Measurements from ENCODE around the gene CHST10.

The CHST10 gene

DNA sequence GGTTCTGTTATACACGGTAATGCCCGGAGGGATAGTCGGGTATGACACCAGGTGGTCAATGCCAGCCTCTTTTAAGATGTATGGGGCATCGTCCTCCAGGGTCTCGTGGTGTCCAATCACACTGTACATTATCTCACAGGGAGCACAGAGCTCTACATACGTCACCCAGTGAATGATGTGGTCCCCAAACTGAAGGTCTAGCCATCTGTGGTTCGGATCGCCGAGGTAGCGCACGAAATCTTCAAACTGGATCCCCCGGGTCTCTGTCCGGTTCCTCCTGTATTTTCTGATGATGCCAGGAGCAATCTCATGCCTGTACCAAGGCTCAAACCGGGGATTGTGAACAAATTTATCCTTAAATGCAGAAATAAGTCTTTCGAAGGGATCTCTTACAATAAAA, 24.1 kb downstream of the CHST10 start:
- Histone ChIP-seq H3K79me2 (ENCODE audit: control insufficient read depth, insufficient read depth, low read length, unreplicated experiment) (no peaks in the 10 kb centered on the region), H3K4me1 (ENCODE audit: control insufficient read depth, insufficient read depth, low read length, unreplicated experiment) (no peaks in the 10 kb centered on the region), H3K4me3 (ENCODE audit: low read depth, low read length) (no peak overlapping the region), H3K36me3 (ENCODE audit: insufficient read depth, low read length) (no peaks in the 10 kb centered on the region), H3K27me3 (ENCODE audit: insufficient read depth, low read length) (no peaks in the 10 kb centered on the region), H2AFZ (ENCODE audit: low read length, unreplicated experiment) (no peak overlapping the region), H3K27ac (ENCODE audit: low read depth, low read length) (no peak overlapping the region)

GRCh38 chr2:100392715-100393114, 24.8 kb downstream of the CHST10 start:
- Histone ChIP-seq H3K4me3 (ENCODE audit: low read depth, low read length) (no peak overlapping the region), H2AFZ (ENCODE audit: low read length, unreplicated experiment) (no peak overlapping the region), H3K27me3 (ENCODE audit: insufficient read depth, low read length) (no peaks in the 10 kb centered on the region), H3K27ac (ENCODE audit: low read depth, low read length) (no peak overlapping the region), H3K36me3 (ENCODE audit: insufficient read depth, low read length) (no peaks in the 10 kb centered on the region), H3K79me2 (ENCODE audit: control insufficient read depth, insufficient read depth, low read length, unreplicated experiment) (no peaks in the 10 kb centered on the region), H3K4me1 (ENCODE audit: control insufficient read depth, insufficient read depth, low read length, unreplicated experiment) (no peaks in the 10 kb centered on the region)

DNA sequence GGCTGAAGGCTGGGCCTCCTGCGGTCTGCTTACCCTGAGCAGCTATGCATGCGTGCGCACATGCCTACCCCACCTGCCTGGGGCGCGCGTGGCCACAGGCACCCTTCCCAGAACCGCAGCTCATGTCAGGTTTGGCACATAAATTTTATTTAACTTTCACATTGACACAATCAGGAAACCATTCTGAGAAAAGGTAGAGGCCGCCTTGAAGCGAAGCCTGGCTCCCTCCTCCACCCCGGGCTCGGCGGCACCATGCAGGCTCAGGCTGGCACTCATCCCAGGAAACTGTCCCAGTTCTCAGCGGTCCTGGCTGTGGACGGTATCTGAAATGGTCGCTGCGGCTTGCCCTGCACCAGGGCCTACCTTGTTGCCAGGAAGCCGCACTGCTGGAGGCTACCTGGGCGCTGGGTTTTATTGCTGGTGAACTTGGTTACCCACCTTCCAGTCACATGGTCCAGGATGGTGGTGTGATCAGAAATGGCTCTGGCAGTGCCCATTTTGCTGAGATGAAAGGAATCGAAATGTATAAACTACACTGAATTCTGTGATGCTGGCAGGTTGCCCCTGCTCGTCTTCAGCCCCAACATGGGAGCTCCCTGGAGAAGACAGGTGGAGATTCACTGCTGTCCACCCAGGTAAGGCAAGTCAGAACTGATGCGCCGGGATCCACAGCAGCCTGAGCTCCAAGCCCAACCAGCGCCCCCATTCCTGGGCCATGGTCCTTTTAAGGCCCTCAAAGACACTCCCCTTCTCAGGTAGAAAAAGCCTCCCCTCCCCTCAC, 25.5 kb downstream of the CHST10 start:
- no peak overlapping the region for H2AFZ ChIP-seq (ENCODE audit: low read length, unreplicated experiment)
- H3K4me3 ChIP-seq (ENCODE audit: low read depth, low read length), result no peak overlapping the region
- peaks cover 3% of the 10 kb centered on the region; the same call in 1 of the 2 replicates for H3K27me3 ChIP-seq (ENCODE audit: insufficient read depth, low read length)
- H3K4me1 ChIP-seq (ENCODE audit: control insufficient read depth, insufficient read depth, low read length, unreplicated experiment), result no peaks in the 10 kb centered on the region
- no peaks in the 10 kb centered on the region for H3K36me3 ChIP-seq (ENCODE audit: insufficient read depth, low read length)
- H3K79me2 ChIP-seq (ENCODE audit: control insufficient read depth, insufficient read depth, low read length, unreplicated experiment), result no peaks in the 10 kb centered on the region
- no peak overlapping the region for H3K27ac ChIP-seq (ENCODE audit: low read depth, low read length)

- Histone ChIP-seq H3K27me3 (ENCODE audit: insufficient read depth, low read length) (peaks cover 3% of the 10 kb centered on the region; the same call in 1 of the 2 replicates), H3K79me2 (ENCODE audit: control insufficient read depth, insufficient read depth, low read length, unreplicated experiment) (no peaks in the 10 kb centered on the region), H3K4me3 (ENCODE audit: low read depth, low read length) (no peak overlapping the region), H3K4me1 (ENCODE audit: control insufficient read depth, insufficient read depth, low read length, unreplicated experiment) (no peaks in the 10 kb centered on the region), H3K27ac (ENCODE audit: low read depth, low read length) (no peak overlapping the region), H2AFZ (ENCODE audit: low read length, unreplicated experiment) (no peak overlapping the region), H3K36me3 (ENCODE audit: insufficient read depth, low read length) (no peaks in the 10 kb centered on the region)
Measured at GRCh38 chr2:100390001-100390940, 27.2 kb downstream of the CHST10 start.

- no peak overlapping the region for H2AFZ ChIP-seq (ENCODE audit: low read length, unreplicated experiment)
- H3K4me3 ChIP-seq (ENCODE audit: low read depth, low read length), result no peak overlapping the region
- no peaks in the 10 kb centered on the region for H3K36me3 ChIP-seq (ENCODE audit: insufficient read depth, low read length)
- peaks cover 3% of the 10 kb centered on the region; the same call in 1 of the 2 replicates for H3K27me3 ChIP-seq (ENCODE audit: insufficient read depth, low read length)
- H3K27ac ChIP-seq (ENCODE audit: low read depth, low read length), result no peak overlapping the region
- no peaks in the 10 kb centered on the region for H3K79me2 ChIP-seq (ENCODE audit: control insufficient read depth, insufficient read depth, low read length, unreplicated experiment)
- no peaks in the 10 kb centered on the region for H3K4me1 ChIP-seq (ENCODE audit: control insufficient read depth, insufficient read depth, low read length, unreplicated experiment)
Measured at GRCh38 chr2:100388703-100389102, 28.8 kb downstream of the CHST10 start.

GRCh38 chr2:100383954-100384353, 33.5 kb downstream of the CHST10 start:
- Histone ChIP-seq H3K27me3 (ENCODE audit: insufficient read depth, low read length) (peaks cover 6% of the 10 kb centered on the region; the same call in 1 of the 2 replicates), H3K4me1 (ENCODE audit: control insufficient read depth, insufficient read depth, low read length, unreplicated experiment) (no peaks in the 10 kb centered on the region), H2AFZ (ENCODE audit: low read length, unreplicated experiment) (no peak overlapping the region), H3K79me2 (ENCODE audit: control insufficient read depth, insufficient read depth, low read length, unreplicated experiment) (no peaks in the 10 kb centered on the region), H3K4me3 (ENCODE audit: low read depth, low read length) (no peak overlapping the region), H3K27ac (ENCODE audit: low read depth, low read length) (no peak overlapping the region), H3K36me3 (ENCODE audit: insufficient read depth, low read length) (no peaks in the 10 kb centered on the region)

DNA sequence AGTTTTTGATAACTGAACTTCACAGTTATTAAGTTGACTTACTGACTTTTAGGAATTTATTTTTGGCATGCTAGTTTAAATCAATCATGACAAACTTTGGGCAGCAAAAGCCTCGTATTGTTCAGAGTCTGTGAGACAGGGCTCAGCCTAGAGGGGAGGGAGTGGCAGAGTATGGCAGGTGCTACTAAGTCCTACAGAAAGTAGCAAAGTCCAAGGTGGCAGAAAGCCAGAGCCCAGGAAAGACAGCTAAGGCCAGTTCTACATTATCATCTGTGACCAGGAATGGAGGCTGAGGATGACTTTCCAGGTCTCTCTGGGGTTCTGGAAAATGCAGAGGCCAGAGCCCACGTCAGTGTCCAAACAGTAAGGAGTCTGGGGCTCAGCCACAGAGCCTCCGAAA, 34.2 kb downstream of the CHST10 start:
- H2AFZ ChIP-seq (ENCODE audit: low read length, unreplicated experiment), result no peak overlapping the region
- H3K4me3 ChIP-seq (ENCODE audit: low read depth, low read length), result no peak overlapping the region
- peaks cover 13% of the 10 kb centered on the region; the same call in 1 of the 2 replicates for H3K27me3 ChIP-seq (ENCODE audit: insufficient read depth, low read length)
- no peaks in the 10 kb centered on the region for H3K4me1 ChIP-seq (ENCODE audit: control insufficient read depth, insufficient read depth, low read length, unreplicated experiment)
- H3K79me2 ChIP-seq (ENCODE audit: control insufficient read depth, insufficient read depth, low read length, unreplicated experiment), result no peaks in the 10 kb centered on the region
- H3K27ac ChIP-seq (ENCODE audit: low read depth, low read length), result no peak overlapping the region
- H3K36me3 ChIP-seq (ENCODE audit: insufficient read depth, low read length), result no peaks in the 10 kb centered on the region

DNA sequence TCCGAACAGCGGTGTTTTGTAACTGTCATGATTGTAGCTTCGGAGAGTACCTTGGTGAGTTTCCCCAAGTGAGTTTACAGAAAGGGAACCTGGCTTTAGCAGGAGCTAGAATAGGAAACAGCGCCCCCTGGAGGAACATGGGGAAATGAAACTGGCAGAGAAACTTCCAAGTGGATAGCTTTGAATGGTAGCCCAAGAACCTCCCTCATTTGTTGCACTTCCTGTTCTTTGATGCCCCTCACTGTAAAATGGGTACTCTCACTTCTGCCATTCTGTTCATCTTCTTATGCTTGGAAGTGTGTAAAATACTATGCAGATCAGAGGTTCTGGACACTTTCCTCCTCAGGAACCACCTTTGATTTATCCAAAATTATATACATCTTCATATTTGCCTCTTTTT, 36.2 kb downstream of the CHST10 start:
- Histone ChIP-seq H3K27ac (ENCODE audit: low read depth, low read length) (no peak overlapping the region), H3K27me3 (ENCODE audit: insufficient read depth, low read length) (peaks cover 24% of the 10 kb centered on the region; the same call in 1 of the 2 replicates), H2AFZ (ENCODE audit: low read length, unreplicated experiment) (peak overlapping the region; percentile 67), H3K79me2 (ENCODE audit: control insufficient read depth, insufficient read depth, low read length, unreplicated experiment) (no peaks in the 10 kb centered on the region), H3K4me1 (ENCODE audit: control insufficient read depth, insufficient read depth, low read length, unreplicated experiment) (no peaks in the 10 kb centered on the region), H3K36me3 (ENCODE audit: insufficient read depth, low read length) (no peaks in the 10 kb centered on the region), H3K4me3 (ENCODE audit: low read depth, low read length) (no peak overlapping the region)

DNA sequence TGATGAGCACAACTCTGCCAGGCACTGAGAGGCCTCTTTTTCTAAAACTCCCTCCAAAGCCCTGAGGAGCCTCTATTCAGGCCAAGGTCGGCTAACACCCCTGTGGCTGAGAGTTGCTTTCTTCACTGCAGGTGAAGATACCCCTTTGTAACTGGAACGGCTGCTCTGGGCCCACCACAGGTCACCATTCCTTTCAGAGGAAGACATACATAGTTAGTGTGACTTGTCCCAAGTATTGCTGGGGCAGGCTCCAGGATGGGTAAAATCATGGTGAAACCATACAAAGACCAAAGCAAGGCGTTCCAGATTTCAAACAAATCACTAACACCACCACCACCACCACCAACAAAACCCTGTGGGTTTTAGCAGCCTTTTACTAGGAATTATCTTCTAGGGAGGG, 36.8 kb downstream of the CHST10 start:
- no peak overlapping the region for H2AFZ ChIP-seq (ENCODE audit: low read length, unreplicated experiment)
- H3K4me1 ChIP-seq (ENCODE audit: control insufficient read depth, insufficient read depth, low read length, unreplicated experiment), result no peaks in the 10 kb centered on the region
- peaks cover 26% of the 10 kb centered on the region; the same call in 1 of the 2 replicates for H3K27me3 ChIP-seq (ENCODE audit: insufficient read depth, low read length)
- H3K79me2 ChIP-seq (ENCODE audit: control insufficient read depth, insufficient read depth, low read length, unreplicated experiment), result no peaks in the 10 kb centered on the region
- H3K36me3 ChIP-seq (ENCODE audit: insufficient read depth, low read length), result no peaks in the 10 kb centered on the region
- no peak overlapping the region for H3K4me3 ChIP-seq (ENCODE audit: low read depth, low read length)
- no peak overlapping the region for H3K27ac ChIP-seq (ENCODE audit: low read depth, low read length)

DNA sequence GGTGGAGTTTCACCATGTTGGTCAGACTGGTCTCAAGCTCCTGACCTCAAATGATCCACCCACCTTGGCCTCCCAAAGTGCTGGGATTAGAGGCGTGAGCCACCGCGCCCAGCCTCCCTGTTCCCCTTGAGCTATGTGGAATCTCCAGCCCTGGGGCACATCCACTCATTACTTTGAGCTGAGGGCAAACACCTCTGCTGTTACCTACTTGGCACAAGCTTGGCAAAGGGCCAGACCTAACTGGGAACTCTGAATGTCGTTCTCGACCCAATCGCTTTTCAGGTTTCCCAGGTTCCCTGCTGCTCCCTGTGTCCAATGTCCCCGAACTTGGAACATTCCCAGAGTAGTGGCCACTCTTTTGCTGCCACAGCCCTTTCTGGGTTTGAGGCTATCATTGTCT, 40.6 kb downstream of the CHST10 start:
- H3K36me3 ChIP-seq (ENCODE audit: insufficient read depth, low read length), result no peaks in the 10 kb centered on the region
- no peaks in the 10 kb centered on the region for H3K4me1 ChIP-seq (ENCODE audit: control insufficient read depth, insufficient read depth, low read length, unreplicated experiment)
- H3K27me3 ChIP-seq (ENCODE audit: insufficient read depth, low read length), result peaks cover 44% of the 10 kb centered on the region
- H3K27ac ChIP-seq (ENCODE audit: low read depth, low read length), result no peak overlapping the region
- no peaks in the 10 kb centered on the region for H3K79me2 ChIP-seq (ENCODE audit: control insufficient read depth, insufficient read depth, low read length, unreplicated experiment)
- H2AFZ ChIP-seq (ENCODE audit: low read length, unreplicated experiment), result no peak overlapping the region
- H3K4me3 ChIP-seq (ENCODE audit: low read depth, low read length), result no peak overlapping the region
